ENCODE results near the gene FKBP5.

DNA sequence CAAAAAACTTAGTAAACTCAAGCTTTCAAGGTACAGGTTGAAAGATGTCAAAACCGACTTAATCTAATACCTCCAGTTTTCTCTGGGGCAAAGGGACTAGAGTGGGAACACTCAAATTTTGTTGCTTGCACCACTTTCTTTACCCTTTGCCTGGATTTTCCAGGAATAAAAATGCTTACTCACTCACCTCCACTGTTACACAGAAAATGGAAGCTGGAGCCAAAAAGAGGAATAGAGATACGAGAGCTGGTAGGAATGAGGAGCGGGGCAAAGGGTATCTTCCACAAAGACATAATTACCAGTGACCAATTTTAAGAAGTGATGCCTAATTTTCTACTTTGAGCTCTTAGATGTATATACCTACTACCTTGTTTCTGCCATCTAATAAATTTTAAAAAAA lies 96.5 kb downstream of the FKBP5 start:
- TF ChIP-seq EP300 (IDR thresholded peaks at IDR 0.05) (no peak), POLR2A (IDR thresholded peaks at IDR 0.05) (no peak), POLR2AphosphoS5 (IDR thresholded peaks at IDR 0.05) (no peak), CTCF (IDR thresholded peaks at IDR 0.05) (no peak)
